ENCODE results near the gene TNFRSF13B. TPM values are rescaled to one million over a fixed set of nuclear protein-coding genes. Genes with fewer than 3 reads are reported as not detected.

The TNFRSF13B gene
- not detected for total RNA-seq (ENCODE audit: unreplicated experiment)
- long read RNA-seq = 0 reads

DNA sequence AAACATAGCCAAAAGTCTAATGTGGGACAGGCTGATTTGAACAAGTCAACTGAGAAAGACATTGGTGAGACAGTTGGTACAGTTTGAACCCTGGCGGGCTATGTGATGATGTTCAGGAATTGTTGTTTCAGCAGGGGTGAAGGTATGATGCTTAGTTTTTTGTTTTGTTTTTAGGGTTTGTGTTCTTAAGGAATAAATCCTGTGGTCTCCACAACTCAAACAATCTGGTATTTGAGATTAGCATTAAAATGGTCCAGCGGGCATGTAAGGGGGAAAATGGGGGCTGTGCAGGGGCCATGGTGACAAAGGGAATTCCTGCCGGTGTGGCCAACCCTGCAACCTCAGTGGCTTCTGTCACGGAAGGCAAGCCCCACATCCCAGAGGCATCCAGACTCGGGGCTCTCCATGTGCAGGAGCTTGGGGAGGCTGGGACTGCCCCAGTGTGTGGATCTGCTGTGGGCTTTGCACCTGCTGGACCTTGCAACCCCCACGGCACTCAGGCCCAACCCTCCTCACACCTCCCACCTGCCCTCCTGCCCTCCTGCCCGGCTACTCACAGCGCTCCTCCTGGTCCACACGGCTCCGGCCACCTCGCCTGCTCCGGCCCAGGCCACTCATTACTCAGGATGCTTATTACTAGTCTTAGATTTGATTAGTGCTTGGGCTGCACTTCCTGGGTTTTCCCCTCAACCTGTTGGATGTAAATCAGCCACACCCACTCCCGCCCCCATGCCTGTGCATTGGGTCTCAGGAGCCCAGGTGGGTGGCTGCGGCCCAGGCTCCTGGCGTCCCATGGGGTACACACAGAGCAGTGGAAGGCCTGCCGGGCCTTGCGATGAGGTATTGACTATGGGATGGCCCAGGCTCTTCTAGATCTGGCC lies at the start of gene TNFRSF13B:
Gene TNFRSF13B, minus strand, starts transcription at position 661 of the 881 bp plus-strand sequence. Its CDS starts 43 bp downstream, at position 618.
- H3K4me3 Mint-ChIP-seq (ENCODE audit: unreplicated experiment) = peak within 1 kb of the TSS; percentile 31
- no peaks in the 10 kb centered on the region for H3K9me3 Mint-ChIP-seq (ENCODE audit: unreplicated experiment)
- no peaks in the 10 kb centered on the region for H3K36me3 Mint-ChIP-seq (ENCODE audit: low read depth, unreplicated experiment)
- no peaks in the 10 kb centered on the region for H3K27me3 Mint-ChIP-seq (ENCODE audit: unreplicated experiment)
- no peak for TF ChIP-seq CTCF (IDR thresholded peaks at IDR 0.05; ENCODE audit: unreplicated experiment)
- peak within 1 kb of the TSS; percentile 45 for H3K27ac Mint-ChIP-seq (ENCODE audit: unreplicated experiment)
- H3K4me1 Mint-ChIP-seq (ENCODE audit: unreplicated experiment) = peaks cover 14% of the 10 kb centered on the region
- no peak for DNase-seq (ENCODE audit: low spot score)

DNA sequence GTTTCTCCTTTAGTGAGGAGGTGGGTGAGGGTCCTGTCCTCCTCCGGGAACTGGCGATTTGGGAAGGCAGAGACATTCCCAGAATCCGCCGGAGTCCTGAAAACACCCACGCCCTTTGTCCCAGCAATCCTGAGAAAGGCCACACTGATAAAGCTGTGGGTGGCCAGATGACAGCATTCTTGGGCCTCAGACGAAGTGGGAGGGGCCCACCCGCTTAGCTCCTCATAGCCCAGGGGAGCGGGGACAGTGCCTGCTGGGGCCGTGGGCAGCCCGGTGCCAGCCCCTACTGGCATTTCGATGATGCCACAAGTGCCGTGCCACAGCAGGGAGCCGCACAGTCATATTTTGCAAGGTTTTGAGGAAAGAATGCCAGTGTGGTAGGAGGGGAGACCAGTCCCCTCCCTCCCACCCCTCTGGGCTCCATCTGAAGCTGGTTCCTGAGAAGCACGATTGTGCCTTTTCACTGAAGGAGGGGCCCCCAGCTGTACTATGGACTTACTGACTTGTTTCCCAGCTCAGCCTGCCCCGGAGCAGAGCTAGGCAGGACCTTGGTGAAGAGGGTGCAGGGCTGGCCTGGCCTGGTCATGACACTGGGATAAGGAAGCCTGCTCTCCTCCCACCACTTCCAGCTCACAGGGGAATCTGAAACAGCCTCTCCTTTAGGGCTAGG lies 49.4 kb upstream of the TNFRSF13B start:
- no peak for DNase-seq (ENCODE audit: low spot score)
- Mint-ChIP-seq H3K4me3 (ENCODE audit: unreplicated experiment) (no peak overlapping the region), H3K36me3 (ENCODE audit: low read depth, unreplicated experiment) (no peaks in the 10 kb centered on the region), H3K27ac (ENCODE audit: unreplicated experiment) (no peak overlapping the region), H3K9me3 (ENCODE audit: unreplicated experiment) (no peaks in the 10 kb centered on the region), H3K27me3 (ENCODE audit: unreplicated experiment) (peaks cover 2% of the 10 kb centered on the region), H3K4me1 (ENCODE audit: unreplicated experiment) (peaks cover 5% of the 10 kb centered on the region)
- no peak for TF ChIP-seq CTCF (IDR thresholded peaks at IDR 0.05; ENCODE audit: unreplicated experiment)

DNA sequence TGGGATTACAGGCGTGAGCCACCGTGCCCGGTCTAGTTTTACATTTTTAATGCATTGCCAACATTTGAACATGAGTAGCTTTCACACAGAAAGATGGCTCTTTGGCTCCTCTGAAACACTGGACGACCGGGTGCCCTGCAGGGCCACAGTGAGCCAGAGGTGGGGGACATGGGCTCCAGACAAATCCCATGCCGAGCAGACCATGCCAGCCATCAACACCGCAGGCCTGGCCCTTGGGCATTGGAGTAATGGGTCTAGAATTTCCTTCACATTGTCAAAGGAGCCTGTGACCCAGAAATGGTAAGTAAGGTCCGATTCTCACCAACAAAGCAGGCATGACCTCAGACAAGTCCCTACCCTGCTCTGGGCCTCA lies 48.9 kb upstream of the TNFRSF13B start:
- H3K4me1 Mint-ChIP-seq (ENCODE audit: unreplicated experiment) = peaks cover 5% of the 10 kb centered on the region
- no peaks in the 10 kb centered on the region for H3K36me3 Mint-ChIP-seq (ENCODE audit: low read depth, unreplicated experiment)
- no peak for DNase-seq (ENCODE audit: low spot score)
- no peak overlapping the region for H3K27ac Mint-ChIP-seq (ENCODE audit: unreplicated experiment)
- no peak for TF ChIP-seq CTCF (IDR thresholded peaks at IDR 0.05; ENCODE audit: unreplicated experiment)
- no peak overlapping the region for H3K4me3 Mint-ChIP-seq (ENCODE audit: unreplicated experiment)
- H3K27me3 Mint-ChIP-seq (ENCODE audit: unreplicated experiment) = peaks cover 2% of the 10 kb centered on the region
- no peaks in the 10 kb centered on the region for H3K9me3 Mint-ChIP-seq (ENCODE audit: unreplicated experiment)

DNA sequence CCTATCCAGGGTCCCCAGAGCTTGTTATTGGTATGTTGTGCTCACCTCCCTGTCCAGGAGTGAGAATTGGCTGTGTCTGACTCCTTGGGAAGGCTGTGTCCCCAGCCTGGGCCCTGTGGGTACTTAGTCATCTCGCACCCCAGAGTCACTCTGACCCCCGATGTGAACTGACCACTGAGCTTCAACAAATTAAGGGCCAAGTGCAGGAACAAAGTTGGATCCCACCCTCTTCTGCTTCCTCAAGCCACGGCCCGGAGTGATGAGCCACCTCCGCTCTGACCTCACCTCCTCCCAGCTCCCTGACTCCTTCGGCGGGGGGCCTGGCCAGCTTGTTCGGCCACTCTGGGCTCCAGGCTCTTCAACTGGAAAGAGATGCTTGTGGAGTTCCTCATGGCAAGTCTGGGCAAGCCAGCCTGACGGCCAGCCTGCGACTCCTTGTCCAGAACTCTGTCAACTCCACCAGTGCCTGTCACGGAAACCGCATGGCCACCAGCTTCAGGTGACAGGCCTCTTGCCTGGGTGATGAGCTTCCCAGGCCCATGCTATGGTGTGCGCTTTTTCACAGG lies 48.1 kb upstream of the TNFRSF13B start:
- Mint-ChIP-seq H3K9me3 (ENCODE audit: unreplicated experiment) (no peaks in the 10 kb centered on the region), H3K4me3 (ENCODE audit: unreplicated experiment) (no peak overlapping the region), H3K27me3 (ENCODE audit: unreplicated experiment) (peaks cover 2% of the 10 kb centered on the region), H3K4me1 (ENCODE audit: unreplicated experiment) (peaks cover 5% of the 10 kb centered on the region), H3K27ac (ENCODE audit: unreplicated experiment) (no peak overlapping the region), H3K36me3 (ENCODE audit: low read depth, unreplicated experiment) (no peaks in the 10 kb centered on the region)
- TF ChIP-seq CTCF (IDR thresholded peaks at IDR 0.05; ENCODE audit: unreplicated experiment) = no peak
- DNase-seq (ENCODE audit: low spot score) = no peak

All from endothelial cell (in vitro differentiated cells).